Measurements from ENCODE around the gene RFX2. TPM values are rescaled to one million over a fixed set of nuclear protein-coding genes. Genes with fewer than 3 reads are reported as not detected.
"Not testable (repeated sequence)": the region's sequence is repeated elsewhere in the genome, so short reads cannot be mapped to it uniquely, and the experiment has no call there.

Gene RFX2
- total RNA-seq, 2 experiments from 2014 or later, result 6.5 to 7.9 TPM

DNA sequence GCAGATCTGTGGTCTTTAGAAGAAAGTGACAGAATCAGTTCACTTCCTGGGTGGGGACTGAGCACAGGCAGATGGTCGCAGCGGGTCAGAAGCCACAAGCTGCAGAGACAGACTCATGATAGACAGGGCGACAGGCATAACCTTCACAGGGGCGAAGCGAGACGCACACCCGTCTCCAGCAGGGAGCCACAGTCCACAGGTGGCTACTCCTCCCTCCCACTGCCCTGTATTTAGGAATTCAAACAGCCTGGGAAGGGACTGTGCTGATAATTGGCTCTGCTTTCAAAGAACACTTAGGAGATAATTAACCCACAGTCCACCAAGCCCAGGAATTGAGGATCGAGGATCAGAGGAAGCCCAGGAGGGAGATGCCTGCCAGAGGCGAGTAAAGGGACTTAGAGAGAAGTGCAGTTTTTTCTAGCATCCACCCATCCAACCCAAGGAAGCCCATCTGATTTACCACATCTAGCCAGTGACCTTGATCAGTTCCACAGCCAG, 23.2 kb downstream of the RFX2 start:
- Mint-ChIP-seq H3K36me3 (no peaks in the 10 kb centered on the region), H3K27me3 (peaks cover 3% of the 10 kb centered on the region), H3K9me3 (no peaks in the 10 kb centered on the region), H3K27ac (no peak overlapping the region), H3K4me3 (no peak overlapping the region), H3K4me1 (ENCODE audit: low read depth) (peaks cover 24% of the 10 kb centered on the region)
- POLR2A ChIA-PET, result no interaction called here
- CTCF ChIA-PET, result interaction anchor here (0.6 to 1.6 kb wide), 3 partner anchors 22 to 39 kb away, joined by 3 to 7 read pairs (median 3); no protein-coding TSS in a partner anchor
- intact Hi-C loops (cut with micrococcal nuclease), result no loop called here
- peak; percentile 25 for DNase-seq

DNA sequence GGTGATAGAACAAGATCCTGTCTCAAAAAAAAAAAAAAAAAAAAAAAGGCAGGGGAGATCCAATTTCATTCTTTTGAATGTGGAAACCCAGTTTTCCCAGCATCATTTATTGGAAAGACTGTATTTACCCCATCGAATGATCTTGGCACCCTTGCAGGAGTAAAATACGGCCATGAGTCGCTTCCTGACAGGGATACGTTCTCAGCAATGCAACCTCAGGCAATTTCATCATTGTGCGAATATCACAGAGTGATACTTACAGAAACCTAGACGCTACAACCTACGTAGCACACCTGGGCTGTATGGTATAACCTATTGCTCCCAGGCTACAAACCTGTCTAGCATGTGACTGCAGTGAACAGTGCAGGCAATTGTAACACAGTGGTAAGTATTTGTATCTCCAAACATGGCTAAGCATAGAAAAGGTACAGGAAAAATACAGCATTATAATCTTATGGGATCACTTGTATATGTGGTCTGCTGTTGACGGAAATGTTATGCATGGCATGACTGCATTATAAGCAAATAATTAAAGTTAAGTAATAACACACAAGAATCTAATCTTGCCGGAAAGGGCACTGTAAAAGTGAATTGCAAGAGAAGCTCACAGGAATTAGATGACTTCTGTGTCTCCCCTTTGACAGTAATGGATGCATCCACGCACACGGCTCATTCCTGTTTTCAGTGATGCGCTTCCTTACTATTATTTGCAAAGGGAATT, 24.1 kb downstream of the RFX2 start:
- Mint-ChIP-seq H3K4me1 (ENCODE audit: low read depth) (peaks cover 24% of the 10 kb centered on the region), H3K27ac (no peak overlapping the region), H3K4me3 (no peak overlapping the region), H3K36me3 (no peaks in the 10 kb centered on the region), H3K27me3 (peaks cover 3% of the 10 kb centered on the region), H3K9me3 (no peaks in the 10 kb centered on the region)
- CTCF ChIA-PET, result no interaction called here
- DNase-seq, result no peak
- POLR2A ChIA-PET, result no interaction called here
- intact Hi-C loops (cut with micrococcal nuclease), result no loop called here

DNA sequence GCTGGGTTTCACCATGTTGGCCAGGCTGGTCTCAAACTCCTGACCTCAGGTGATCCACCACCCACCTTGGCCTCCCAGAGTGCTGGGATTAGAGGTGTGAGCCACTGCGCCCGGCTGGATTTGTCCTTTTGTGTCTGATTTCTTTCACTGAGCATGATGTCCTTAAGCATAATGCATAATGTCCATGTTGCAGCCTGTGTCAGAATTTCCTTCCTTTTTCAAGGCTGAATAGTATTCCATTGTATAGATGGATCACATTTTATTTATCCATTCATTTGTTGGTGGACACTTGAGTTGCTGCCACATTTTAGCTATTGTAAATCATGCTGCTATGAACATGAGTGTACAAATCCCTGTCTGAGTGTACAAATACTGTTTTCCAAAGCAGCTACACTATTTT, 25.5 kb downstream of the RFX2 start:
- intact Hi-C loops (cut with micrococcal nuclease), result no loop called here
- H3K9me3 Mint-ChIP-seq, result no peaks in the 10 kb centered on the region
- H3K4me1 Mint-ChIP-seq (ENCODE audit: low read depth), result peaks cover 24% of the 10 kb centered on the region

DNA sequence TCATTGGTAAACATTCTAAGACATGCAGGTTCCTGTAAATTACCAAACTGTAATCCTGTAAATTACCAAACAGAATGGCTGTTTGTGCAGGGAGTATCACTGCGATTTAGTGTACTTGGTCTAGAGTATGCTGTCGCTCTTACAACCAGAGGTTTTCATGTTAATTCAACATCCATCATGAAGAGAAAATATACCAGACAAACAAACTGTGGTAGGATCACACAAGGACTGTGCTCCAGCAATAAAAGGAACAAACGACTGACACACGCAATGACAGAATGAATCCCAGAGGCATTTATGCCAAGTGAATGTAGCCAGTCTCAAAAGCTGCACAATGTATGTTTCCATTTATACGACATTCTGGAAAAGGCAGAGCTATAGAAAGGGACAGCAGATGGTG, 31.2 kb downstream of the RFX2 start:
- Mint-ChIP-seq H3K4me1 (ENCODE audit: low read depth) (no peaks in the 10 kb centered on the region), H3K9me3 (no peaks in the 10 kb centered on the region), H3K27ac (no peak overlapping the region), H3K27me3 (peaks cover 1% of the 10 kb centered on the region), H3K36me3 (no peaks in the 10 kb centered on the region), H3K4me3 (no peak overlapping the region)
- no peak for DNase-seq
- ChIA-PET POLR2A (no interaction called here), CTCF (no interaction called here)
- intact Hi-C loops (cut with micrococcal nuclease), result no loop called here

More for the DNA sequence above, 25.5 kb downstream of the RFX2 start:
- DNase-seq, result no peak
- Mint-ChIP-seq H3K27ac (no peak overlapping the region), H3K36me3 (no peaks in the 10 kb centered on the region), H3K4me3 (no peak overlapping the region), H3K27me3 (peaks cover 3% of the 10 kb centered on the region)
- ChIA-PET CTCF (no interaction called here), POLR2A (no interaction called here)

DNA sequence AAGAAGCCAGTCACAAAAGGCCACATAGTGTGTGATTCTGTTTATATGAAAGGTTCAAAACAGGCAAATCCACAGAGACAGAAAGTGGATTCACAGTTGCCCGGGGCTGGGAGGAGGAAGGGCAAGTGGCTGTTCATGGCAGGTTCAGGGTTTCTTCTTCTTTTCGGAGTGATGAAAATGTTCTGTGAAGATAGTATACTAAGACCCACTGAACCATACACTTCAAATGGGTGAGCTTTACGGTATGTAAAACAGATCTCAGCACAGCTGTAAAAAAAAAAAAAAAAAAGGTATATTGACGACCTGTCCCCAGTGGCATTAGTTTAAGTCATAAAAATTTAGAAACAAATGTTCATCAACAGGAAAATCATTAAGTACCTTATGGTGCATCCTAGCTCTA, 32.2 kb downstream of the RFX2 start:
- intact Hi-C loops (cut with micrococcal nuclease), result no loop called here
- Mint-ChIP-seq H3K27me3 (peaks cover 1% of the 10 kb centered on the region), H3K9me3 (no peaks in the 10 kb centered on the region), H3K4me3 (no peak overlapping the region), H3K36me3 (no peaks in the 10 kb centered on the region), H3K4me1 (ENCODE audit: low read depth) (no peaks in the 10 kb centered on the region), H3K27ac (no peak overlapping the region)
- DNase-seq, result no peak
- CTCF ChIA-PET, result no interaction called here
- POLR2A ChIA-PET, result no interaction called here

DNA sequence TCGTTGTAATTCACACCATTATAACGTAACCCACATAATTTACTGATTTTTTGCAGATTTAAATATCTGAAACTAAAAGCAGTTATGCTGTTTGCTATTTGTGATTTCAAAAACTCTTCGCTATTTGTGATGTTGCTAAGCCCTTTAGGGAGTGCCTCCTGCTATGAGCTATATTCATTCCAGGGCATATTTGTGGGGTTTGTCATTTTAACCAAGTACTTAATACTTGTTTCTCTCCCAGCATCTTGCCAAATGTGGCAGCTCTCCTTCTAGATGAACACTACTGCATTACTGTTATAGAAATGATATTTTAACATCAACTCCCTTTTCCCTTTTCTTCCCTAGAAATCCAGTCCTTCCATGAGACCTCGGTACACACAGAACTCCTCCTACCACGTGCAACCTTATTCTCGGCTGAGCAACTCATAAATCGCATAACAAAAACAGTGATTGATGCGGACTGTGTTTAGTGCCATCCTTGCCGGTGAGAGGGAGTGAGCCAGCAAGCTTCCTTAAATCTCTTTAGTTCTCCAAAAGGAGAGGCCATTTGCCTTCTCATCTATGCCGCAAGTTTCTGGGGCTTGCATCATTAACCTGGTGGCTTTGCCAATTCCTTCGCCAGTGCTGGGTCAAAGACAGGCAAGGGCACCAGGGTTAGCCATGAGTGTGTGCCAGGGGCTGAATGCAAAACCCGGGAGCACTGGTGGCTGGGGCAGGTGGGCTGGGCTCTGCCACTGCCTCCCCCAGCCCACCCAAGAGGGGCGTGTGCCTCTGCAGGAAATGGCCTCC, 33.4 kb downstream of the RFX2 start:
- H3K4me3 Mint-ChIP-seq, result no peak overlapping the region
- ChIA-PET CTCF (no interaction called here), POLR2A (no interaction called here)
- H3K27me3 Mint-ChIP-seq, result peaks cover 1% of the 10 kb centered on the region
- no peak overlapping the region for H3K27ac Mint-ChIP-seq
- intact Hi-C loops (cut with micrococcal nuclease), result no loop called here
- H3K36me3 Mint-ChIP-seq, result no peaks in the 10 kb centered on the region
- no peaks in the 10 kb centered on the region for H3K4me1 Mint-ChIP-seq (ENCODE audit: low read depth)
- DNase-seq, result no peak
- H3K9me3 Mint-ChIP-seq, result no peaks in the 10 kb centered on the region

DNA sequence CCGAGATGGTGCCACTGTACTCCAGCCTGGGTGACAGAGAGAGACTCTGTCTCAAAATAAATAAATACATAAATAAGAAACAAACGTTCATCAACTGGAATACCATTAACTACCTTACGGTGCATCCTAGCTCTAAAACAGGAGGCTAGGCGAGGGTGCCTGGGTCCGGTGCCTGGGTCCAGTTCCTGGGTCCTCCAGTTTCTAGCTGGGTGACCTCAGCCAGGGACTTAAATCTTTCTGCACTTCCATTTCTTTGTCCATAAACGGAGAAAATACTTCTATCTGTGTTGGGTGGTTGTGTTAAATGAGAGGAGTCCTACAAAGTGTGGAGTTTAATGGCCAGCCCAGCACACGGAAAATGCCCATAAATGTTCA, 34.0 kb downstream of the RFX2 start:
- Mint-ChIP-seq H3K9me3 (no peaks in the 10 kb centered on the region), H3K4me3 (no peak overlapping the region), H3K4me1 (ENCODE audit: low read depth) (no peaks in the 10 kb centered on the region), H3K36me3 (no peaks in the 10 kb centered on the region), H3K27ac (no peak overlapping the region), H3K27me3 (peaks cover 1% of the 10 kb centered on the region)
- intact Hi-C loops (cut with micrococcal nuclease), result no loop called here
- no peak for DNase-seq
- CTCF ChIA-PET, result no interaction called here
- POLR2A ChIA-PET, result no interaction called here

DNA sequence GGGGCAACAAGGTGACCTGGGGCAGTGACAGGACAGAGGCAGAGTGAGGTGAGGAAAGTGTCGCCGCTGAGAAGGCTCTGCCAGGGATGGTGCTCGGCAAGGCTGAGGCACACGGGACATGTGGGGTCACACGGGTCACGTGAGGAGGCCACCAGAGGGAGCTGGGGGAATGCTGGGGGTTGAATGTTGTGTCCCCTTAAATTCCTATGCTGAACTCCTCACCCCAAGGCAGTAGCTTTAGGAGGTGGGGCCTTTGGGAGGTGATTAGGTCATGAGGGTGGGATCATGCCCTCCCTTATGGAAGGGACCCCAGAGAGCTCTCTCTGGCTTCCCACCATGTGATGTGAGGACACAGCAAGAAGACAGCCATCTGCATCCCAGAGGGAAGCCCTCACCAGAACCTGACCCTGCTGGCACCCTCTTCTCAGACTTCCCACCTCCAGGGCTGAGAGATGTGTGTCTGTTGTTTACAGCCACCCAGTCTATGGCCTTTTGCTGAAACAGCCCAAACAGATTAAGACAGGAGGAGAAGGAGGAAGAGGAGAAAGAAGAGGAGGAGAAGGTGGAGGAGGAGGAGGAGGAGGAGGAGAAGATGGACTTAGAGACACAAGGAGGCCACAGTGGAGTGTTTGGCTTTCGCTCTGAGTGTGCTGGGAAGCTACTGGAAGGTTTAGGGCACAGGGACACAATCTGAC, 35.4 kb downstream of the RFX2 start:
- no peak overlapping the region for H3K27ac Mint-ChIP-seq
- H3K36me3 Mint-ChIP-seq, result no peaks in the 10 kb centered on the region
- no peak for DNase-seq
- CTCF ChIA-PET, result interaction anchor here (0.6 kb wide), 1 partner anchor 51 kb away, joined by 3 read pairs; no protein-coding TSS in a partner anchor
- no peaks in the 10 kb centered on the region for H3K4me1 Mint-ChIP-seq (ENCODE audit: low read depth)
- H3K4me3 Mint-ChIP-seq, result no peak overlapping the region
- POLR2A ChIA-PET, result no interaction called here
- no peaks in the 10 kb centered on the region for H3K9me3 Mint-ChIP-seq
- intact Hi-C loops (cut with micrococcal nuclease), result no loop called here
- peaks cover 1% of the 10 kb centered on the region for H3K27me3 Mint-ChIP-seq

DNA sequence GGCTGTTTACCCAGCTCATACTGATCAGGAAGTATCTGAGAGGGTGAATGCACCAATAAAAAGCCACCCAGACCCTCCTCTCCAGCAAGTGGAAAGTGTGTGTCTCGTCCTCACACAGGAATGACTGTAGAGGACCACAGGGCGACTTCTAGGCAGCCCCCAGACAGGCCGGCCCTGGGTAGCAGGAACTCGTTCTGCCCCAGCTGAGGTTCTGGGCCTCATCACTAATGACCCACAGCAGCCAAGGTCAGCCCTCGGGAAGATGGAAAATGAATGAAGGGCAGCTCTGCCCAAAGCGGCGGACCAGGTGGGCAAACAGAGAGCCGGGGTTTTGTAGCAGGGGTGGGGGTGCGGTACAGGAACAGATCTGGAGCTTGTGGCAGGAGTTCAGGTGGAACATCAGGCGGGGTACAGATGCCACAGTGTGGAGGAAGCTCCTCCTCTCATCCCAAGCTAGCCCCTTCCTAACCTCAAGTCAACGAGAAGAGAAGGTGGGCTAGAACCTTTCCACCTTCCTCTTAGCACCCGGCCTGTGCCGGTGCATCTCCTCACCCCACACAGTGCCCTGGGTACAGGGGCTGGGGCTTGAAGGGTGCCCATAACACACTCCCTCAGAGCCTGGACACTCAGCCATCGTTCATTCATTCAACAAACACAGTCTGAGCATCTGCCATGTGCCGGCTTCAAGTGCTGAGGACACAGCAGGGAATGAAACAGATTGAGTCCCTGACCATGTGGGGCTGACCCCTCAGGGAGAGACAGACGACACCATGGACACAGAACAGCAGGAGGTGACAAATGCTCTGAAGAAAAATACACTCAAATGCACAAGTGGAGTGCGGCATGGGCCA, 36.2 kb downstream of the RFX2 start:
- CTCF ChIA-PET, result no interaction called here
- DNase-seq, result no peak
- POLR2A ChIA-PET, result no interaction called here
- no peaks in the 10 kb centered on the region for H3K36me3 Mint-ChIP-seq
- no peaks in the 10 kb centered on the region for H3K9me3 Mint-ChIP-seq
- H3K27ac Mint-ChIP-seq, result no peak overlapping the region
- peaks cover 1% of the 10 kb centered on the region for H3K27me3 Mint-ChIP-seq
- peaks cover 6% of the 10 kb centered on the region for H3K4me1 Mint-ChIP-seq (ENCODE audit: low read depth)
- H3K4me3 Mint-ChIP-seq, result no peak overlapping the region
- intact Hi-C loops (cut with micrococcal nuclease), result no loop called here

DNA sequence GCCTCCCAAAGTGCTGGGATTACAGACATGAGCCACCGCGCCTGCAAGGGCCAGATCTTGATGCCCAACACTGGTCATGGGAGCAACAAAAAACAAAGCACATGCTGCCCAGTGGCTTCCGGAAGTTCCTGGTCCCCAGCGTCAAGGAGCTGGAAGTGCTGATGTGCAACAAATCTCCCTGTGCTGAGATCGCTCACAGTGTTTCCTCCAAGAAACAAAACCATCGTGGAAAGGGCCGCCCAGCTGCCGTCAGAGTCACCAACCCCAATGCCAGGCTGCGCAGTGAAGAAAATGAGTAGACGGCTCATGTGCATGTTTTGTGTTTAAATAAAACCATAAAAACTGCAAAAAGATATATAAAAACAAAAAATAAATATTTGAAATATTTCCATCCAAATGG, 37.1 kb downstream of the RFX2 start:
- not testable (repeated sequence) for H3K27me3 Mint-ChIP-seq

DNA sequence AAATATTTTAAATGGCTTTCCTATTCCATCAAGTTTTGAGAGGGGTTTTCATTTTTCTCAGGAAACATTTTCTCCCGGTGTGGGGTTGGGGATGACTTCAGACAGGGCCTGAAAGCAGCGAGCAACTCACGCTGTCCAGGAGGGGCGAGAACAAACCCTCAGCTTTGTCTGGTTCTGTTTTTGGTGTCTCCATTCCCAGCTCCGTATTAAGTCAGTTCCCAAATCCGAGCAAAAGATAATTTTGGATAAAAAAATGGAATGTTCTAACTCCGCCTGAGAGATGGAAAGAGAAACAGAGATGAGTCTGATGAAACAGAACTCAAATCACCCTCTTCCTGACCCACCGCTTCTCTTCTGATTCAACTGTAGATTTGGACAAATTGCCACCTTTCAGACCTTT, 38.4 kb downstream of the RFX2 start:
- intact Hi-C loops (cut with micrococcal nuclease), result no loop called here
- no peaks in the 10 kb centered on the region for H3K9me3 Mint-ChIP-seq
- H3K27me3 Mint-ChIP-seq, result peaks cover 1% of the 10 kb centered on the region
- no peak overlapping the region for H3K4me3 Mint-ChIP-seq
- no peak overlapping the region for H3K27ac Mint-ChIP-seq
- CTCF ChIA-PET, result no interaction called here
- no peaks in the 10 kb centered on the region for H3K36me3 Mint-ChIP-seq
- no peak for DNase-seq
- peaks cover 12% of the 10 kb centered on the region for H3K4me1 Mint-ChIP-seq (ENCODE audit: low read depth)
- POLR2A ChIA-PET, result no interaction called here

More for the DNA sequence above, 37.1 kb downstream of the RFX2 start:
- H3K4me3 Mint-ChIP-seq; DNase-seq; H3K9me3 Mint-ChIP-seq; POLR2A ChIA-PET; intact Hi-C loops (cut with micrococcal nuclease); CTCF ChIA-PET; H3K36me3 Mint-ChIP-seq; H3K4me1 Mint-ChIP-seq (ENCODE audit: low read depth); H3K27ac Mint-ChIP-seq: not testable (repeated sequence)
